GM12878 (cell line): Measurements from ENCODE around the gene RENBP.

Experiments used
- EGR1 ChIP-seq, 2 experiments: IDR thresholded peaks; 1 replicate in 1 of 2; 2 replicates in 1 of 2; pipeline ENCODE4 v1.6.1; 2011 to 2012; ENCODE audit warnings: low read depth in 2 of 2, low read length in 2 of 2, borderline replicate concordance in 1 of 2, mild to moderate bottlenecking in 1 of 2, moderate library complexity in 1 of 2
- GABPA ChIP-seq: IDR thresholded peaks from 2 replicates; pipeline ENCODE4 v1.6.1; 2014; ENCODE audit warnings: antibody characterized with exemption, low read depth, mild to moderate bottlenecking, inconsistent platforms
- KAT2A ChIP-seq: conservative IDR thresholded peaks from 2 replicates; pipeline ENCODE4 v1.6.1; 2011; ENCODE audit warnings: low read depth, low read length; ENCODE audit not compliant: control insufficient read depth
- NRF1 ChIP-seq: conservative IDR thresholded peaks from 2 replicates; pipeline ENCODE4 v1.6.1; 2011; ENCODE audit warnings: mild to moderate bottlenecking, low read depth, low read length, improper control_type of control experiment
- POLR2AphosphoS5 ChIP-seq: IDR thresholded peaks from 2 replicates; pipeline ENCODE4 v1.6.1; 2011; ENCODE audit warnings: mild to moderate bottlenecking, low read length, inconsistent platforms
- RAD21 ChIP-seq: IDR thresholded peaks from 2 replicates; pipeline ENCODE4 v1.6.1; 2011; ENCODE audit warnings: mild to moderate bottlenecking, low read depth, low read length, moderate library complexity; ENCODE audit not compliant: insufficient read depth
- ZSCAN29 ChIP-seq: fragments of 450-650 bp; IDR thresholded peaks from 2 replicates; pipeline ENCODE4 v1.6.1; 2017; ENCODE audit warnings: mild to moderate bottlenecking, moderate library complexity
- TF ChIP-seq, protein P1 (sequence below), 3 experiments: IDR thresholded peaks in 2 of 3; conservative IDR thresholded peaks in 1 of 3; 2 replicates each; pipeline ENCODE4 v1.5.1; 2011; ENCODE audit warnings: low read depth in 3 of 3, low read length in 3 of 3, mild to moderate bottlenecking in 3 of 3, control low read depth in 2 of 3, moderate library complexity in 2 of 3, inconsistent platforms in 1 of 3, mixed read lengths in 1 of 3; ENCODE audit not compliant: control insufficient read depth in 2 of 3, insufficient read depth in 1 of 3; ENCODE audit errors: extremely low read depth in 1 of 3
- TF ChIP-seq, protein P2 (sequence below): IDR thresholded peaks from 2 replicates; pipeline ENCODE4 v1.6.1; 2011; ENCODE audit warnings: borderline replicate concordance, low read depth, mild to moderate bottlenecking, moderate library complexity, mixed read lengths, low read length; ENCODE audit not compliant: insufficient read depth; ENCODE audit errors: extremely low read length
- TF ChIP-seq, protein P3 (sequence below): fragments of 450-650 bp; IDR thresholded peaks from 2 replicates; pipeline ENCODE4 v1.6.1; 2014; ENCODE audit warnings: mild to moderate bottlenecking

DNA sequence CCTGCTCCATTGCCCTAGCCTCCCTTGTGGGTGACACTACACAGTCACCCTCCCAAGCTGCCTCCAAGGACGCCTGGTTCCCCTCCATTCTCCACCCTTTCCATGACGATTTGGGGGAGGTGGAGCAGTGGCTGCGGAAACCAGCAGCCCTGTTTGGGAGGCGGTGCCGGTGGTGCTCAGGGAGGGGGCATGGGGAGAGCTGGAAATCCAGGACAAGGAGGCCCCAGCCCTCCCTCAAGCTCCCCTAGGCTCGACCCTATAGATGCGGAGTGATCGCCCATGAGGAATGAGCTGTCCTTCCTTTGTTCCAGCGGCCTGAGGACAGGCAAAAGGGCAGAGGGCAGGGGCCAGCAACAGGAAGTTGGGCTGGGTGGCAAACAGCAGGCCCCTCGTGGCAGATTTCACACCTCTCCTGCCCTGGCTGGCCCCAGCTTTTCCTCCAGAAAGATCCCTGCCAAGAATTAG is 3.6 kb upstream of the RENBP start:
- TF ChIP-seq, protein P1, sequence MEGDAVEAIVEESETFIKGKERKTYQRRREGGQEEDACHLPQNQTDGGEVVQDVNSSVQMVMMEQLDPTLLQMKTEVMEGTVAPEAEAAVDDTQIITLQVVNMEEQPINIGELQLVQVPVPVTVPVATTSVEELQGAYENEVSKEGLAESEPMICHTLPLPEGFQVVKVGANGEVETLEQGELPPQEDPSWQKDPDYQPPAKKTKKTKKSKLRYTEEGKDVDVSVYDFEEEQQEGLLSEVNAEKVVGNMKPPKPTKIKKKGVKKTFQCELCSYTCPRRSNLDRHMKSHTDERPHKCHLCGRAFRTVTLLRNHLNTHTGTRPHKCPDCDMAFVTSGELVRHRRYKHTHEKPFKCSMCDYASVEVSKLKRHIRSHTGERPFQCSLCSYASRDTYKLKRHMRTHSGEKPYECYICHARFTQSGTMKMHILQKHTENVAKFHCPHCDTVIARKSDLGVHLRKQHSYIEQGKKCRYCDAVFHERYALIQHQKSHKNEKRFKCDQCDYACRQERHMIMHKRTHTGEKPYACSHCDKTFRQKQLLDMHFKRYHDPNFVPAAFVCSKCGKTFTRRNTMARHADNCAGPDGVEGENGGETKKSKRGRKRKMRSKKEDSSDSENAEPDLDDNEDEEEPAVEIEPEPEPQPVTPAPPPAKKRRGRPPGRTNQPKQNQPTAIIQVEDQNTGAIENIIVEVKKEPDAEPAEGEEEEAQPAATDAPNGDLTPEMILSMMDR (IDR thresholded peaks at IDR 0.05 in 2 of 3, conservative IDR thresholded peaks at IDR 0.05 in 1 of 3; ENCODE audit: control insufficient read depth in 2 of 3, extremely low read depth in 1 of 3, insufficient read depth in 1 of 3, low read depth in 3 of 3, low read length in 3 of 3), result no peak
- TF ChIP-seq, protein P2, sequence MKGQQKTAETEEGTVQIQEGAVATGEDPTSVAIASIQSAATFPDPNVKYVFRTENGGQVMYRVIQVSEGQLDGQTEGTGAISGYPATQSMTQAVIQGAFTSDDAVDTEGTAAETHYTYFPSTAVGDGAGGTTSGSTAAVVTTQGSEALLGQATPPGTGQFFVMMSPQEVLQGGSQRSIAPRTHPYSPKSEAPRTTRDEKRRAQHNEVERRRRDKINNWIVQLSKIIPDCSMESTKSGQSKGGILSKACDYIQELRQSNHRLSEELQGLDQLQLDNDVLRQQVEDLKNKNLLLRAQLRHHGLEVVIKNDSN, result no peak
- TF ChIP-seq NRF1 (no peak), KAT2A (no peak), POLR2AphosphoS5 (no peak), EGR1 (IDR thresholded peaks at IDR 0.05; ENCODE audit: borderline replicate concordance in 1 of 2, low read depth in 2 of 2, low read length in 2 of 2) (no peak), GABPA (no peak), ZSCAN29 (no peak), RAD21 (no peak)
- TF ChIP-seq, protein P3, sequence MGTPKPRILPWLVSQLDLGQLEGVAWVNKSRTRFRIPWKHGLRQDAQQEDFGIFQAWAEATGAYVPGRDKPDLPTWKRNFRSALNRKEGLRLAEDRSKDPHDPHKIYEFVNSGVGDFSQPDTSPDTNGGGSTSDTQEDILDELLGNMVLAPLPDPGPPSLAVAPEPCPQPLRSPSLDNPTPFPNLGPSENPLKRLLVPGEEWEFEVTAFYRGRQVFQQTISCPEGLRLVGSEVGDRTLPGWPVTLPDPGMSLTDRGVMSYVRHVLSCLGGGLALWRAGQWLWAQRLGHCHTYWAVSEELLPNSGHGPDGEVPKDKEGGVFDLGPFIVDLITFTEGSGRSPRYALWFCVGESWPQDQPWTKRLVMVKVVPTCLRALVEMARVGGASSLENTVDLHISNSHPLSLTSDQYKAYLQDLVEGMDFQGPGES, result no peak
